Breast epithelium (tissue), 4 donors: Measurements from ENCODE around the gene HIC1. TPM values are rescaled to one million over a fixed set of nuclear protein-coding genes. Genes with fewer than 3 reads are reported as not detected.

ENCODE experiments used
- DNase-seq, 2 donors: peaks; one replicate each; pipeline ENCODE4 v3.0.0-alpha.2; 2019; ENCODE audit warnings: low spot score in 2 of 2
- H3K27ac ChIP-seq, 2 donors: fragments of 200-600 bp; sonication (generic) in 1 of 2; one replicate each; pipeline ENCODE4 v1.5.1; 2016 to 2019; ENCODE audit warnings: mild to moderate bottlenecking in 1 of 2
- H3K27me3 ChIP-seq, 2 donors: fragments of 200-600 bp; sonication (generic) in 1 of 2; one replicate each; pipeline versions ENCODE4 v1.5.1 to v1.6.0; 2017 to 2019; ENCODE audit warnings: control low read depth in 1 of 2, mild to moderate bottlenecking in 1 of 2
- H3K36me3 ChIP-seq: fragments of 200-600 bp; one replicate; pipeline ENCODE4 v1.5.1; 2019
- H3K4me1 ChIP-seq, 2 donors: fragments of 200-600 bp; sonication (generic); one replicate each; pipeline ENCODE4 v1.5.1; 2016 to 2019; ENCODE audit warnings: control low read depth in 1 of 2
- H3K4me3 ChIP-seq, 3 donors: fragments of 200-600 bp; sonication (generic); 1 replicate in 2 of 3; 2 replicates in 1 of 3; pipeline ENCODE4 v1.5.1; 2016 to 2019; ENCODE audit warnings: mild to moderate bottlenecking in 3 of 3, moderate library complexity in 2 of 3
- H3K9me3 ChIP-seq, 2 donors: fragments of 200-600 bp; sonication (generic) in 1 of 2; one replicate each; pipeline ENCODE4 v1.5.1; 2016 to 2019; ENCODE audit warnings: control low read depth in 1 of 2
- POLR2A ChIP-seq: fragments of 450-650 bp; IDR thresholded peaks from one replicate; pipeline ENCODE4 v1.6.1; 2016; ENCODE audit warnings: antibody characterized with exemption, mild to moderate bottlenecking, moderate library complexity
- POLR2AphosphoS5 ChIP-seq, 3 donors: sonication (generic); formaldehyde crosslinking; IDR thresholded peaks; one replicate each; pipeline ENCODE4 v1.6.1; 2017; ENCODE audit warnings: antibody characterized with exemption in 3 of 3
- intact Hi-C: fragments of 100-400 bp; cut with DNase I; formaldehyde crosslinking; loops from one replicate; pipeline ENCODE4 v1.15.1; 2023; ENCODE audit warnings: low total_unique reads
- total RNA-seq, 3 donors: library from RNA; depleted of rRNA; stranded (reverse); fragments of >200 nt; gene quantifications; one replicate each; pipeline ENCODE4 v1.1.0, GENCODE V29; 2016
- TF ChIP-seq, protein P1 (sequence below), 3 donors: fragments of 450-650 bp; IDR thresholded peaks; one replicate each; pipeline ENCODE4 v1.5.1; 2016 to 2017; ENCODE audit warnings: antibody characterized with exemption in 3 of 3, mild to moderate bottlenecking in 3 of 3, moderate library complexity in 3 of 3

The HIC1 gene
- total RNA-seq, 3 donors from 2014 or later: 12.6 to 16.4 (median 12.7) TPM

GRCh38 chr17:2034806-2035540, 19.9 kb upstream of the HIC1 start:
- Histone ChIP-seq H3K27ac (no peak overlapping the region), H3K9me3 (no peaks in the 10 kb centered on the region), H3K27me3 (no peaks in the 10 kb centered on the region), H3K36me3 (peaks cover 4% of the 10 kb centered on the region), H3K4me3 (no peak overlapping the region), H3K4me1 (peaks cover 0 to 7% of the 10 kb centered on the region in 2 donors)
- TF ChIP-seq, protein P1, sequence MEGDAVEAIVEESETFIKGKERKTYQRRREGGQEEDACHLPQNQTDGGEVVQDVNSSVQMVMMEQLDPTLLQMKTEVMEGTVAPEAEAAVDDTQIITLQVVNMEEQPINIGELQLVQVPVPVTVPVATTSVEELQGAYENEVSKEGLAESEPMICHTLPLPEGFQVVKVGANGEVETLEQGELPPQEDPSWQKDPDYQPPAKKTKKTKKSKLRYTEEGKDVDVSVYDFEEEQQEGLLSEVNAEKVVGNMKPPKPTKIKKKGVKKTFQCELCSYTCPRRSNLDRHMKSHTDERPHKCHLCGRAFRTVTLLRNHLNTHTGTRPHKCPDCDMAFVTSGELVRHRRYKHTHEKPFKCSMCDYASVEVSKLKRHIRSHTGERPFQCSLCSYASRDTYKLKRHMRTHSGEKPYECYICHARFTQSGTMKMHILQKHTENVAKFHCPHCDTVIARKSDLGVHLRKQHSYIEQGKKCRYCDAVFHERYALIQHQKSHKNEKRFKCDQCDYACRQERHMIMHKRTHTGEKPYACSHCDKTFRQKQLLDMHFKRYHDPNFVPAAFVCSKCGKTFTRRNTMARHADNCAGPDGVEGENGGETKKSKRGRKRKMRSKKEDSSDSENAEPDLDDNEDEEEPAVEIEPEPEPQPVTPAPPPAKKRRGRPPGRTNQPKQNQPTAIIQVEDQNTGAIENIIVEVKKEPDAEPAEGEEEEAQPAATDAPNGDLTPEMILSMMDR (IDR thresholded peaks at IDR 0.05): no peak
- TF ChIP-seq POLR2AphosphoS5 (IDR thresholded peaks at IDR 0.05): no peak
- no peak for DNase-seq
- intact Hi-C loops: no loop called here

DNA sequence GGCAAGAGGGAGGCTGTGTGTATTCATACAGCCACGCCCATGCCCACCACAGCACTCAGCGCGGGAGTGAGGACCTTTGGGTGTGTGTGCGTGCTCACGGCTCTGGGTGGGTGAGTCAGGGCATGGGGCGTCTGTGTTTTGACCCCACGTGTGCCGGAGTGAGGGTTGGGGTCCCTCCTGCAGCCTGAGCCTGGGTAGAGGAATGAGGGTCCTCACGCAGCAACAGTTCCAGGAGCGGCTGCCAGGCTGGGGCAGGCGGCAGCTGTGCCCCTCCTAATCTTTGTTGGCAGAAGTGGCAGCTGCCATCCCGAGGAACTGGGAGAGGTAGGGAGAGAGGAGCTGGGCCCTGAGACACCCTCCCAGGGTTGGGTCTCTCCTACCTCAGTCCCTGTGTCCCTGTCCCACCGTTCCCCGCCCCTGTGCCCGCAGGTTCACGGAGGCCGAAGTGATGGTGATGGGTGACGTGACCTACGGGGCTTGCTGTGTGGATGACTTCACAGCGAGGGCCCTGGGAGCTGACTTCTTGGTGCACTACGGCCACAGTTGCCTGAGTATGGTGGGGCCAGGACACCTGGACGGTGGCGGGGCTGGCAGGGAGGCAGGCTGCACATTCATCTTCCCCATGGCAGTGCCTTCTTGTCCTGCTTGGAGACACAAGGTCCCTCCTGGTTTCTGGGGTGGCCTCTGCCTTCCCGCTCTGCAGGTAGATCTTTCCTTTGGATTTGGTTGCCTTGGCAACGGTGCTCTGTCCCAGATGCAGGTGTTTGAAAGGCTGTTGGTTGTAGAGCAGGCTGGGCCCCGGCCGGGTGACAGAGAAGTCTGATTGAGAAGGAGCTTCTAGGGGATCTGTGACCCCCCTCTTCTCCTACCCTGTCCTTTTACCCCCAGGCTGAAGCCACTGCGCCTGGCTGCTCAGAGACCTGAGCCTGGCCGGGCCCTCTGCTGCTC, 19.1 kb upstream of the HIC1 start:
- H3K27me3 ChIP-seq: no peaks in the 10 kb centered on the region
- no peak overlapping the region for H3K4me3 ChIP-seq
- H3K36me3 ChIP-seq: peaks cover 4% of the 10 kb centered on the region
- intact Hi-C loops: no loop called here
- TF ChIP-seq POLR2A (no peak), POLR2AphosphoS5 (IDR thresholded peaks at IDR 0.05) (no peak)
- TF ChIP-seq, protein P1 (IDR thresholded peaks at IDR 0.05): no peak
- DNase-seq: no peak
- no peak overlapping the region for H3K27ac ChIP-seq
- no peaks in the 10 kb centered on the region for H3K9me3 ChIP-seq
- peaks cover 0 to 5% of the 10 kb centered on the region in 2 donors for H3K4me1 ChIP-seq

DNA sequence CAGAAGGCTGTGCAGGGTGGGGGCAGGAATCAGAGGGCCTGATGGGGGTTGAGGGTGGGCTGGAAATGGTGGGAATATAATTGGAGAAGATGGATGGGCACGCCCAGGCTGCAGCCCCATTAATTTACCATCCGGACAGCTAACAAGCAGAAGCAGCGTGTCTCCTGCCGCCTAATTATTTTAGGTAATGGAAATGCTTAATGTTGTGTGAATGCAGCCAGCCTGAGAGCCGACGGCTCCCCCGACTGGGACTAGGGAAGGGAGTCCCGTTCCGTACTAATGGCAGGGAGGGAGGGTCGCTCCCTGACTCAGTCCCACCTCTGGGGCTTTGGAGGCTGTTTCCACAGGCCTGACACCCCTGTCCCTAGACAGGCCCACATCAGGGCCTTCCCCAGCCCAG, 17.7 kb upstream of the HIC1 start:
- Histone ChIP-seq H3K27ac (no peak overlapping the region), H3K9me3 (no peaks in the 10 kb centered on the region), H3K4me3 (no peak overlapping the region), H3K36me3 (peaks cover 4% of the 10 kb centered on the region), H3K27me3 (no peaks in the 10 kb centered on the region), H3K4me1 (peaks cover 0 to 6% of the 10 kb centered on the region in 2 donors)
- TF ChIP-seq POLR2A (no peak), POLR2AphosphoS5 (IDR thresholded peaks at IDR 0.05) (no peak)
- TF ChIP-seq, protein P1 (IDR thresholded peaks at IDR 0.05): no peak
- intact Hi-C loops: no loop called here
- DNase-seq: no peak

GRCh38 chr17:2040219-2040827, 14.6 kb upstream of the HIC1 start:
- no peak overlapping the region for H3K27ac ChIP-seq

More at GRCh38 chr17:2040219-2040827, 14.6 kb upstream of the HIC1 start:
- H3K9me3 ChIP-seq: no peaks in the 10 kb centered on the region
- peaks cover 5 to 6% of the 10 kb centered on the region in 2 donors for H3K4me1 ChIP-seq
- no peaks in the 10 kb centered on the region for H3K27me3 ChIP-seq
- no peak for DNase-seq
- H3K36me3 ChIP-seq: peaks cover 4% of the 10 kb centered on the region
- intact Hi-C loops: no loop called here
- no peak for TF ChIP-seq POLR2A
- TF ChIP-seq, protein P1 (IDR thresholded peaks at IDR 0.05): no peak
- no peak for TF ChIP-seq POLR2AphosphoS5 (IDR thresholded peaks at IDR 0.05)
- H3K4me3 ChIP-seq: no peak overlapping the region
